Mesendoderm (in vitro differentiated cells): Measurements from ENCODE around the gene SUPT20H.

Source experiments
- DNase-seq: peaks from one replicate; pipeline ENCODE4 v3.0.0; 2013
- H2AK5ac ChIP-seq: 2 replicates; pipeline ENCODE4 v1.6.1; 2013; ENCODE audit warnings: low read length, inconsistent platforms
- H2BK120ac ChIP-seq: 2 replicates; pipeline ENCODE4 v1.6.1; 2013; ENCODE audit warnings: low read depth, mild to moderate bottlenecking, low read length, moderate library complexity, mixed read lengths
- H2BK15ac ChIP-seq: replicated peaks from 2 replicates; pipeline ENCODE4 v1.6.1; 2013; ENCODE audit warnings: low read depth, mild to moderate bottlenecking, moderate library complexity
- H2BK5ac ChIP-seq: 2 replicates; pipeline ENCODE4 v1.6.1; 2013; ENCODE audit warnings: low read length, inconsistent platforms
- H3K18ac ChIP-seq: 2 replicates; pipeline ENCODE4 v1.6.1; 2013; ENCODE audit warnings: mild to moderate bottlenecking, low read length, mixed read lengths
- H3K23ac ChIP-seq: one replicate; pipeline ENCODE4 v1.6.1; 2013; ENCODE audit warnings: low read length
- H3K27ac ChIP-seq: 2 replicates; pipeline ENCODE4 v1.5.1; 2013; ENCODE audit warnings: low read depth, mild to moderate bottlenecking, inconsistent platforms, low read length, moderate library complexity
- H3K27me3 ChIP-seq: 2 replicates; pipeline ENCODE4 v1.6.1; 2013; ENCODE audit warnings: low read length, control low read depth, mild to moderate bottlenecking, inconsistent platforms; ENCODE audit not compliant: insufficient read depth, poor library complexity
- H3K36me3 ChIP-seq: 2 replicates; pipeline ENCODE4 v1.6.1; 2013; ENCODE audit warnings: low read length, inconsistent platforms; ENCODE audit not compliant: control insufficient read depth, insufficient read depth
- H3K4ac ChIP-seq: one replicate; pipeline ENCODE4 v1.6.1; 2013; ENCODE audit warnings: low read depth, mild to moderate bottlenecking, low read length, moderate library complexity
- H3K4me1 ChIP-seq: 2 replicates; pipeline ENCODE4 v1.6.1; 2013; ENCODE audit warnings: low read depth, low read length, inconsistent platforms; ENCODE audit not compliant: control insufficient read depth
- H3K4me2 ChIP-seq: 2 replicates; pipeline ENCODE4 v1.6.1; 2013; ENCODE audit warnings: low read length
- H3K4me3 ChIP-seq: 2 replicates; pipeline ENCODE4 v1.5.1; 2013; ENCODE audit warnings: mild to moderate bottlenecking, low read length
- H3K56ac ChIP-seq: one replicate; pipeline ENCODE4 v1.6.1; 2013; ENCODE audit warnings: low read length
- H3K79me1 ChIP-seq: 2 replicates; pipeline ENCODE4 v1.6.1; 2013; ENCODE audit warnings: low read length, inconsistent platforms
- H3K79me2 ChIP-seq: 2 replicates; pipeline ENCODE4 v1.6.1; 2013; ENCODE audit warnings: mild to moderate bottlenecking, low read length; ENCODE audit not compliant: control insufficient read depth, insufficient read depth
- H3K9ac ChIP-seq: 2 replicates; pipeline ENCODE4 v1.6.1; 2013; ENCODE audit warnings: low read length, inconsistent platforms
- H4K5ac ChIP-seq: one replicate; pipeline ENCODE4 v1.6.1; 2013; ENCODE audit warnings: low read length
- H4K8ac ChIP-seq: one replicate; pipeline ENCODE4 v1.6.1; 2013; ENCODE audit warnings: low read depth, mild to moderate bottlenecking, control low read depth, low read length, moderate library complexity
- WGBS: extraction: QIAGEN DNeasy Blood & Tissue Kit; methylation state at CpG from one replicate; pipeline ENCODE4 v1.1.7; 2013; ENCODE audit warnings: low lambda C conversion rate, missing lambda C conversion rate; ENCODE audit not compliant: insufficient coverage; ENCODE audit errors: extremely low coverage; 5-methylcytosine and 5-hydroxymethylcytosine counted together

Gene SUPT20H

GRCh38 chr13:37039896-37040295 is 19.6 kb downstream of the SUPT20H start:
- H3K56ac ChIP-seq, result no peak overlapping the region
- no peak overlapping the region for H4K8ac ChIP-seq
- H3K18ac ChIP-seq, result no peak overlapping the region
- H3K4ac ChIP-seq, result no peak overlapping the region
- no peak overlapping the region for H2BK15ac ChIP-seq
- H3K4me2 ChIP-seq, result no peak overlapping the region
- no peaks in the 10 kb centered on the region for H3K4me1 ChIP-seq
- H2BK5ac ChIP-seq, result no peak overlapping the region
- no peak overlapping the region for H3K23ac ChIP-seq
- no peak overlapping the region for H2BK120ac ChIP-seq
- no peak overlapping the region for H3K27ac ChIP-seq
- H3K79me2 ChIP-seq, result no peaks in the 10 kb centered on the region
- H2AK5ac ChIP-seq, result no peak overlapping the region
- H3K36me3 ChIP-seq, result peaks cover 4% of the 10 kb centered on the region
- no peak overlapping the region for H3K4me3 ChIP-seq
- H3K9ac ChIP-seq, result no peak overlapping the region
- no peaks in the 10 kb centered on the region for H3K79me1 ChIP-seq
- H3K27me3 ChIP-seq, result no peaks in the 10 kb centered on the region
- DNase-seq, result no peak
- H4K5ac ChIP-seq, result no peak overlapping the region

GRCh38 chr13:37037241-37037640 is 22.2 kb downstream of the SUPT20H start:
- H2AK5ac ChIP-seq, result no peak overlapping the region
- no peak overlapping the region for H3K27ac ChIP-seq
- peaks cover 3% of the 10 kb centered on the region for H3K36me3 ChIP-seq
- DNase-seq, result no peak
- no peak overlapping the region for H2BK15ac ChIP-seq
- H2BK120ac ChIP-seq, result no peak overlapping the region
- H2BK5ac ChIP-seq, result no peak overlapping the region
- no peak overlapping the region for H3K4ac ChIP-seq
- H3K79me1 ChIP-seq, result no peaks in the 10 kb centered on the region
- H3K27me3 ChIP-seq, result no peaks in the 10 kb centered on the region
- no peak overlapping the region for H3K18ac ChIP-seq
- H3K4me2 ChIP-seq, result no peak overlapping the region
- H3K23ac ChIP-seq, result no peak overlapping the region
- no peak overlapping the region for H4K8ac ChIP-seq
- H3K9ac ChIP-seq, result no peak overlapping the region
- whole genome bisulfite sequencing, result no CpG with 5 or more reads among the region's 3 CpGs
- H3K4me3 ChIP-seq, result no peak overlapping the region
- no peaks in the 10 kb centered on the region for H3K4me1 ChIP-seq
- H3K79me2 ChIP-seq, result no peaks in the 10 kb centered on the region
- no peak overlapping the region for H4K5ac ChIP-seq
- no peak overlapping the region for H3K56ac ChIP-seq

GRCh38 chr13:37029617-37030016 is 29.9 kb downstream of the SUPT20H start:
- H3K4ac ChIP-seq, result no peak overlapping the region
- no peak overlapping the region for H3K9ac ChIP-seq
- no peak overlapping the region for H2AK5ac ChIP-seq
- H3K36me3 ChIP-seq, result peaks cover 6% of the 10 kb centered on the region
- no peak overlapping the region for H4K5ac ChIP-seq
- no peak overlapping the region for H3K27ac ChIP-seq
- DNase-seq, result no peak
- no peak overlapping the region for H2BK120ac ChIP-seq
- H3K4me2 ChIP-seq, result no peak overlapping the region
- H3K23ac ChIP-seq, result no peak overlapping the region
- no peaks in the 10 kb centered on the region for H3K4me1 ChIP-seq
- H3K4me3 ChIP-seq, result no peak overlapping the region
- no peaks in the 10 kb centered on the region for H3K79me2 ChIP-seq
- H4K8ac ChIP-seq, result no peak overlapping the region
- no peak overlapping the region for H2BK5ac ChIP-seq
- no peak overlapping the region for H2BK15ac ChIP-seq
- H3K27me3 ChIP-seq, result no peaks in the 10 kb centered on the region
- WGBS, result no CpG with 5 or more reads among the region's 4 CpGs
- H3K79me1 ChIP-seq, result no peaks in the 10 kb centered on the region
- H3K56ac ChIP-seq, result no peak overlapping the region
- no peak overlapping the region for H3K18ac ChIP-seq

GRCh38 chr13:37027639-37028038 is 31.8 kb downstream of the SUPT20H start:
- no peak overlapping the region for H3K4me2 ChIP-seq
- H4K5ac ChIP-seq, result no peak overlapping the region
- no peaks in the 10 kb centered on the region for H3K27me3 ChIP-seq
- H3K9ac ChIP-seq, result no peak overlapping the region
- H2BK5ac ChIP-seq, result no peak overlapping the region
- no peaks in the 10 kb centered on the region for H3K79me2 ChIP-seq
- H3K27ac ChIP-seq, result no peak overlapping the region
- H2AK5ac ChIP-seq, result no peak overlapping the region
- no CpG with 5 or more reads among the region's 2 CpGs for WGBS
- no peaks in the 10 kb centered on the region for H3K79me1 ChIP-seq
- H3K4ac ChIP-seq, result no peak overlapping the region
- H3K4me3 ChIP-seq, result no peak overlapping the region
- H3K36me3 ChIP-seq, result peaks cover 5% of the 10 kb centered on the region
- no peak overlapping the region for H2BK120ac ChIP-seq
- no peak for DNase-seq
- no peaks in the 10 kb centered on the region for H3K4me1 ChIP-seq
- no peak overlapping the region for H4K8ac ChIP-seq
- H3K56ac ChIP-seq, result no peak overlapping the region
- H3K23ac ChIP-seq, result no peak overlapping the region
- H3K18ac ChIP-seq, result no peak overlapping the region
- H2BK15ac ChIP-seq, result no peak overlapping the region

- no peaks in the 10 kb centered on the region for H3K4me1 ChIP-seq
- no peak overlapping the region for H3K27ac ChIP-seq
- H3K4me2 ChIP-seq, result no peak overlapping the region
- H2BK15ac ChIP-seq, result no peak overlapping the region
- H3K4me3 ChIP-seq, result no peak overlapping the region
- no peak overlapping the region for H2AK5ac ChIP-seq
- H3K23ac ChIP-seq, result no peak overlapping the region
- H2BK120ac ChIP-seq, result no peak overlapping the region
- H4K5ac ChIP-seq, result no peak overlapping the region
- no peak overlapping the region for H2BK5ac ChIP-seq
- peaks cover 5% of the 10 kb centered on the region for H3K36me3 ChIP-seq
- no peak overlapping the region for H3K9ac ChIP-seq
- no peaks in the 10 kb centered on the region for H3K27me3 ChIP-seq
- H3K18ac ChIP-seq, result no peak overlapping the region
- no peaks in the 10 kb centered on the region for H3K79me2 ChIP-seq
- no peak overlapping the region for H4K8ac ChIP-seq
- H3K79me1 ChIP-seq, result peaks cover 2% of the 10 kb centered on the region
- DNase-seq, result no peak
- whole genome bisulfite sequencing, result no CpG with 5 or more reads among the region's 1 CpG
- H3K56ac ChIP-seq, result no peak overlapping the region
- H3K4ac ChIP-seq, result no peak overlapping the region
Measured at GRCh38 chr13:37026771-37027170, 32.7 kb downstream of the SUPT20H start.

GRCh38 chr13:37023871-37024270 is 35.6 kb downstream of the SUPT20H start:
- H3K36me3 ChIP-seq, result peaks cover 4% of the 10 kb centered on the region
- no peak overlapping the region for H4K5ac ChIP-seq

More at GRCh38 chr13:37023871-37024270, 35.6 kb downstream of the SUPT20H start:
- Histone ChIP-seq H2AK5ac (no peak overlapping the region), H2BK5ac (no peak overlapping the region), H3K27me3 (no peaks in the 10 kb centered on the region), H3K79me1 (peaks cover 2% of the 10 kb centered on the region), H3K4me1 (no peaks in the 10 kb centered on the region), H3K23ac (no peak overlapping the region), H4K8ac (no peak overlapping the region), H3K9ac (no peak overlapping the region), H3K56ac (no peak overlapping the region), H3K27ac (no peak overlapping the region), H3K4ac (no peak overlapping the region), H2BK120ac (no peak overlapping the region), H3K79me2 (no peaks in the 10 kb centered on the region), H3K18ac (no peak overlapping the region), H3K4me2 (no peak overlapping the region), H2BK15ac (no peak overlapping the region), H3K4me3 (no peak overlapping the region)
- DNase-seq, result no peak
- WGBS, result no CpG with 5 or more reads among the region's 1 CpG
